Mucosa of rectum (tissue), 2 donors: ENCODE results near the gene PAMR1.

Experiments used
- H3K27ac ChIP-seq, 2 donors: one replicate each; pipeline ENCODE4 v1.7.0; 2013; ENCODE audit warnings: inconsistent platforms in 2 of 2, low read depth in 2 of 2, low read length in 2 of 2
- H3K27me3 ChIP-seq, 2 donors: one replicate each; pipeline ENCODE4 v1.7.0; 2013; ENCODE audit warnings: low read length in 2 of 2; ENCODE audit not compliant: control insufficient read depth in 2 of 2, insufficient read depth in 2 of 2
- H3K36me3 ChIP-seq, 2 donors: one replicate each; pipeline ENCODE4 v1.7.0; 2013; ENCODE audit warnings: low read length in 2 of 2; ENCODE audit not compliant: control insufficient read depth in 2 of 2, insufficient read depth in 2 of 2
- H3K4me1 ChIP-seq, 2 donors: one replicate each; pipeline ENCODE4 v1.7.0; 2013; ENCODE audit warnings: low read length in 2 of 2, mild to moderate bottlenecking in 1 of 2; ENCODE audit not compliant: control insufficient read depth in 2 of 2, insufficient read depth in 2 of 2
- H3K4me3 ChIP-seq, 2 donors: one replicate each; pipeline ENCODE4 v1.7.0; 2013; ENCODE audit warnings: low read length in 2 of 2
- H3K9ac ChIP-seq, 2 donors: one replicate each; pipeline ENCODE4 v1.7.0; 2013; ENCODE audit warnings: low read length in 2 of 2, low read depth in 1 of 2, mild to moderate bottlenecking in 1 of 2
- H3K9me3 ChIP-seq, 2 donors: one replicate each; pipeline ENCODE4 v1.7.0; 2013; ENCODE audit warnings: low read length in 2 of 2; ENCODE audit not compliant: control insufficient read depth in 2 of 2
- donor health status: healthy.
- donor health status: Normal muscosa, but diverticular disease.

PAMR1 gene

GRCh38 chr11:35507688-35508087 lies 17.7 kb downstream of the PAMR1 start:
- H3K36me3 ChIP-seq, result no peaks in the 10 kb centered on the region
- no peaks in the 10 kb centered on the region for H3K9me3 ChIP-seq
- no peaks in the 10 kb centered on the region for H3K4me1 ChIP-seq
- H3K4me3 ChIP-seq, result no peak overlapping the region
- H3K27me3 ChIP-seq, result no peaks in the 10 kb centered on the region
- no peak overlapping the region for H3K27ac ChIP-seq
- H3K9ac ChIP-seq, result no peak overlapping the region

GRCh38 chr11:35501776-35502175 lies 23.6 kb downstream of the PAMR1 start:
- no peaks in the 10 kb centered on the region for H3K4me1 ChIP-seq
- H3K36me3 ChIP-seq, result no peaks in the 10 kb centered on the region
- no peak overlapping the region for H3K9ac ChIP-seq
- H3K9me3 ChIP-seq, result no peaks in the 10 kb centered on the region
- no peak overlapping the region for H3K27ac ChIP-seq
- H3K27me3 ChIP-seq, result no peaks in the 10 kb centered on the region
- H3K4me3 ChIP-seq, result no peak overlapping the region

DNA sequence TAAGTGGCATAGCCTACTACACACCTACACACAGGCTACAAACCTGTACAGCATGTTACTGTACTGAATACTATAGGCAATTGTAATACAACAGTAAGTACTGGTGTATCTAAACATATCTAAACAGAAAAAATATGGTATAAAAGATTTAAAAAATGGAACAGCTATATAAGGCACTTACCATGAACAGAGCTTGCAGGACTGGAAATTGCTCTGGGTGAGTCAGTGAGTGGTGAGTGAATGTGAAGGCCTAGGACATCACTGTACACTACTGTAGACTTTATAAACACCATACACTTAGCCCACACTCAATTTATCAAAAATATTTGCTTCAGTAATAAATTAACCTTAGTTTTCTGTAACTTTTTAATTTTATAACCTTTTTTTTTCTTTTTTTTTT lies 24.7 kb downstream of the PAMR1 start:
- Histone ChIP-seq H3K27ac (no peak overlapping the region), H3K9me3 (no peaks in the 10 kb centered on the region), H3K4me1 (no peaks in the 10 kb centered on the region), H3K4me3 (no peak overlapping the region), H3K36me3 (no peaks in the 10 kb centered on the region), H3K27me3 (no peaks in the 10 kb centered on the region), H3K9ac (no peak overlapping the region)

- H3K27ac ChIP-seq, result no peak overlapping the region
- H3K27me3 ChIP-seq, result no peaks in the 10 kb centered on the region
- H3K9me3 ChIP-seq, result no peaks in the 10 kb centered on the region
- no peaks in the 10 kb centered on the region for H3K4me1 ChIP-seq
- no peak overlapping the region for H3K4me3 ChIP-seq
- H3K9ac ChIP-seq, result no peak overlapping the region
- H3K36me3 ChIP-seq, result no peaks in the 10 kb centered on the region
Observed at GRCh38 chr11:35496416-35496815, 29.0 kb downstream of the PAMR1 start.

- H3K4me1 ChIP-seq, result no peaks in the 10 kb centered on the region
- H3K9ac ChIP-seq, result no peak overlapping the region
- no peak overlapping the region for H3K4me3 ChIP-seq
- no peaks in the 10 kb centered on the region for H3K36me3 ChIP-seq
- peaks cover 7 to 8% of the 10 kb centered on the region in 2 donors for H3K27me3 ChIP-seq
- no peaks in the 10 kb centered on the region for H3K9me3 ChIP-seq
- no peak overlapping the region for H3K27ac ChIP-seq
Observed at GRCh38 chr11:35494957-35495490, 30.4 kb downstream of the PAMR1 start.

DNA sequence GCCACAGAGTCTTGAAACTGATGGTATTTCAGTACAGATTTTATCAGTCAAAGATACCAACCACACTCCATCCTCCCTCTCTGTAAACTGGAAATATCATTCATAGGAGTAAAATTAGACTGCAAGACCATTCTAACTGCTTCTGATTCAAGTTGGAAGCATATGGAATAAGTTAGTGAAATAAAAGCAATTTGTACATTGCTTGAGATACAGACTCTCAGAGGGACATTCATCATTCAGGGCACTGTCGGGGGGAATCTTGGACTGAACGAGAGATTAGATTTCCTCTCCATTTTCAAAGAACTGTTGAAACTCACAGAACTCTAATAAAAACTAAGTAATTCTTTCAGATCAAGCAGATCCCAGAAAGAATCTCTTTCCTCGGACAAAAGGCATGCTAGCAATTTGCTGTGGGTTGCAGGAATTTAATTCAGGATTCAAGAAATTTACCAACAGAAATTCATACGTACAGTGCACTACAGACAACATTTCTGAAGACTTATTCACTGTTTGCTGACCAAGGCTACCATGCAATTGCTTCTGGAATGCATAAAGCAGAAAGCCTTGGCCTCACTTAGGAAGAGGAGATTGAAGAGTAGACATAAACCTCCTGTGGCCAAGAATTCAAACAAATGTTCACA lies 34.1 kb downstream of the PAMR1 start:
- no peak overlapping the region for H3K9ac ChIP-seq
- H3K36me3 ChIP-seq, result no peaks in the 10 kb centered on the region
- no peak overlapping the region for H3K4me3 ChIP-seq
- H3K4me1 ChIP-seq, result no peaks in the 10 kb centered on the region
- no peak overlapping the region for H3K27ac ChIP-seq
- H3K9me3 ChIP-seq, result no peaks in the 10 kb centered on the region
- H3K27me3 ChIP-seq, result peaks cover 7 to 12% of the 10 kb centered on the region in 2 donors

DNA sequence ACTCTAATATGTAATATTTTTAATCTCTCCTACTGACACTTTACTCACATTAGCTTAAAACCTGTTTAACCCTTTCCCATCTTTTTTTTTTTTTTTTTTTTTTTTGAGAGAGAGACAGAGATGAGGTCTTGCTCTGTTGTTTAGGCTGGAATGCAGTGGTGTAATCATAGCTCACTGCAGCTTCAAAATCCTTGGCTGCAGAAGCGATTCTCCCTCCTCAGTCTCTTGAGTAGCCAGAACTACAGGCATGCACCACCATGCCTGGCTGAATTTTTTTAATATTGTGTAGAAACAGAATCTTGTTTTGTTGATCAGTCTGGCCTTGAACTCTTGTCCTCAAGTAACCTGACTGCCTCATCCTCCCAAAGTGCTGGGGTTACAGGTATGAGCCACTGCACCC lies 37.3 kb downstream of the PAMR1 start:
- Histone ChIP-seq H3K36me3 (no peaks in the 10 kb centered on the region), H3K4me1 (no peaks in the 10 kb centered on the region), H3K9ac (no peak overlapping the region), H3K4me3 (no peak overlapping the region), H3K27me3 (peaks cover 7 to 12% of the 10 kb centered on the region in 2 donors), H3K9me3 (no peaks in the 10 kb centered on the region), H3K27ac (no peak overlapping the region)

DNA sequence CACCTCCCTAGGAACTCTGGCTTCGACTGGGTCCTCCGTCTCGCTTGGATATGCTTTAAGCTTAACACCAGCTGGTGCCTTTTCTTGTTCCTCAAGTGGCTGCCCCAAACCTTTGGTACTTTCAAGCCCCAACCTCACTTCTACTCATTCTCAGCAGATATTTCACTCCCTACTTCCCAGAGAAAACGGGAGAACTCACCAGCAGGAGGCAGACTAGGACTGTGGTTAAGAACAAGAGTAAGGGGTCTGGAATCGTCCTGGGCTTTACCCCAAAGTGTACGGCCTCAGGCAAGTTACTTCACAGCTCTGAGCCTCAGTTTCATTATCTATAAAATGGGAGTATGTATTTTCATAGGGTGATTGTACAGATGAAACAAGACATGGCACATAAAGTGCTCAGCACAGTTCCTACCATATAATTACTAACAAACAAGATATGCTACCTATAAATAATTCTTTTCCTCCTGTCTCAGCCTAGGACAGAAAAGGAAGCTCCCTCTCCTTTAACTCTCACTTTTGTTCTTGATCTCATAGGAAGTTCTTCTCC lies 37.8 kb downstream of the PAMR1 start:
- Histone ChIP-seq H3K36me3 (no peaks in the 10 kb centered on the region), H3K4me3 (no peak overlapping the region), H3K27ac (no peak overlapping the region), H3K27me3 (peaks cover 7 to 12% of the 10 kb centered on the region in 2 donors), H3K9ac (no peak overlapping the region), H3K9me3 (no peaks in the 10 kb centered on the region), H3K4me1 (no peaks in the 10 kb centered on the region)

- Histone ChIP-seq H3K27ac (no peak overlapping the region), H3K9me3 (no peaks in the 10 kb centered on the region), H3K4me1 (no peaks in the 10 kb centered on the region), H3K4me3 (no peak overlapping the region), H3K9ac (no peak overlapping the region), H3K27me3 (peaks cover 7 to 12% of the 10 kb centered on the region in 2 donors), H3K36me3 (no peaks in the 10 kb centered on the region)
Observed at GRCh38 chr11:35486934-35487333, 38.5 kb downstream of the PAMR1 start.

DNA sequence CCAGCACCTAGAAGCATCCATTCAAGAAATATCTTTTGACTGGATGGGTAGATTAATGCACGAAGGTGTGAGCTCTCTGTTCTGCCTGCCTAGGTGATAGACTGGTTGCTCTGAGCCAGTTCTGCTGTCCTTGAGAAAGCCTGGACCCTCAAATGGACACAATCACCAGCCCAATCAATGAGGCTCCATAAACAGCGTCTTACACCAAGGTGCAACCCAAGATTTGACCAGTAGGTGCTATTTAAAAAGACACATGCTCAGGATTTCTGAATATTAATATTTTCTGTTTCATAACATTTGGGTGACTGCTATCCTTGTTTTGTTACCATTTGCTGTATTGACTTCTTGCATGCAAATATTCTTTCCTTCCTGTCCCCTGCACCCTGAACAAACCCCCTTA lies 39.0 kb downstream of the PAMR1 start:
- Histone ChIP-seq H3K9me3 (no peaks in the 10 kb centered on the region), H3K9ac (no peak overlapping the region), H3K27ac (no peak overlapping the region), H3K4me3 (no peak overlapping the region), H3K27me3 (peaks cover 7 to 12% of the 10 kb centered on the region in 2 donors), H3K4me1 (no peaks in the 10 kb centered on the region), H3K36me3 (no peaks in the 10 kb centered on the region)
